GM18909 (cell line): ENCODE results near the gene RCOR1.
"Not testable (repeated sequence)": the region's sequence is repeated elsewhere in the genome, so short reads cannot be mapped to it uniquely, and the experiment has no call there.

ENCODE experiments used
- ATAC-seq: cut with Tn5 transposase; IDR thresholded peaks from one replicate; pipeline ENCODE4 v1.9.1; 2021; ENCODE audit warnings: mild to moderate bottlenecking; ENCODE audit not compliant: unreplicated experiment, poor library complexity

The RCOR1 gene

GRCh38 chr14:102570334-102570995 is 22.0 kb upstream of the RCOR1 start:
- ATAC-seq, result no peak

- no peak for ATAC-seq
These were observed 21.4 kb upstream of the RCOR1 start for GRCh38 chr14:102571043-102571442.

- no peak for ATAC-seq
These were observed 20.9 kb upstream of the RCOR1 start for GRCh38 chr14:102571478-102572042.

GRCh38 chr14:102573161-102573560 is 19.3 kb upstream of the RCOR1 start:
- not testable (repeated sequence) for ATAC-seq

GRCh38 chr14:102573591-102574046 is 18.8 kb upstream of the RCOR1 start:
- no peak for ATAC-seq

- no peak for ATAC-seq
These were observed 17.9 kb upstream of the RCOR1 start for GRCh38 chr14:102574281-102575159.

GRCh38 chr14:102575160-102575845 is 17.1 kb upstream of the RCOR1 start:
- no peak for ATAC-seq

- not testable (repeated sequence) for ATAC-seq
These were observed 16.5 kb upstream of the RCOR1 start for GRCh38 chr14:102575846-102576428.

GRCh38 chr14:102578821-102579220 is 13.6 kb upstream of the RCOR1 start:
- no peak for ATAC-seq

GRCh38 chr14:102579696-102580549 is 12.5 kb upstream of the RCOR1 start:
- no peak for ATAC-seq

- ATAC-seq, result no peak
These were observed 11.8 kb upstream of the RCOR1 start for GRCh38 chr14:102580550-102581110.

- no peak for ATAC-seq
These were observed 11.3 kb upstream of the RCOR1 start for GRCh38 chr14:102581193-102581592.

GRCh38 chr14:102583726-102584125 is 8.7 kb upstream of the RCOR1 start:
- ATAC-seq, result no peak

GRCh38 chr14:102584871-102585869 is 7.3 kb upstream of the RCOR1 start:
- ATAC-seq, result no peak

GRCh38 chr14:102586420-102587104 is 5.9 kb upstream of the RCOR1 start:
- ATAC-seq, result no peak

GRCh38 chr14:102588821-102589220 is 3.6 kb upstream of the RCOR1 start:
- no peak for ATAC-seq

GRCh38 chr14:102589761-102590290 is 2.6 kb upstream of the RCOR1 start:
- no peak for ATAC-seq
